Measurements from ENCODE around the gene SNRPD1. TPM values are rescaled to one million over a fixed set of nuclear protein-coding genes. Genes with fewer than 3 reads are reported as not detected.
"Not testable (repeated sequence)": the region's sequence is repeated elsewhere in the genome, so short reads cannot be mapped to it uniquely, and the experiment has no call there.

The SNRPD1 gene
- total and polyA plus RNA-seq, 2 donors (not counting 3 experiments of a cell fraction or from before 2014, with no cell fraction given) = 16.6 to 97.3 TPM

DNA sequence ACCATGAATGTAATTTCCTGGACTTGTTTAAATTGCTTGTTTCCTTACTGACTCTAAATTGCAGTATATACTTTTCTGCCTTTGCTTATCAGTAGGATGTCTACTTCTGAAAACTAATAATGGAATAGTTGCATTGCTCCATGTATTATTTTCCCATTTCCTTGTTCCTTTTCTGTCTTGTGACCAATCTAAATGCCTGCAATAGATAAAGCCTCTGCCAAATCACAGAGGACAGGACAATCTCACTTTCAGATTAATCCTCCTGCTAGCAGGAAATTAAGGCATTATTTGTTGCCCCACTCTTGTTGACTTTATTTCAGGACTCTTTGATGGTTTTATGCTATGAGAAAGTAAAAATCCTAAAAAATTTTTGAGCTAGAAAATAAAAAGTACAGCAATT is 6.9 kb upstream of the SNRPD1 start:
- H3K36me3 ChIP-seq (ENCODE audit: control insufficient read depth in 2 of 2, extremely low read depth in 1 of 2, insufficient read depth in 2 of 2, low read length in 2 of 2) = no peaks in the 10 kb centered on the region
- no peaks in the 10 kb centered on the region for H3K79me2 ChIP-seq (ENCODE audit: control insufficient read depth, insufficient read depth, low read length)
- no peak overlapping the region for H3K9ac ChIP-seq (replicated peaks; ENCODE audit: extremely low read depth, insufficient read depth, low read length)
- no peaks in the 10 kb centered on the region for H3K27me3 ChIP-seq (ENCODE audit: control insufficient read depth in 2 of 2, insufficient read depth in 2 of 2, low read length in 2 of 2)
- H4K20me1 ChIP-seq (replicated peaks; ENCODE audit: control insufficient read depth, extremely low read depth, insufficient read depth, low read length) = no peaks in the 10 kb centered on the region
- no peaks in the 10 kb centered on the region for H3K4me1 ChIP-seq (ENCODE audit: control insufficient read depth, extremely low read depth, insufficient read depth, low read length)
- no TSS peak for BruUV-seq (replicated peaks)
- dilution Hi-C loops (cut with MboI; ENCODE audit: extremely low pct_ligation_motif_present, low sequenced_read_pairs) (no loop called here), intact Hi-C loops (cut with micrococcal nuclease) (no loop called here)
- POLR2A ChIA-PET = no interaction called here
- H3K9me3 ChIP-seq (replicated peaks; ENCODE audit: control insufficient read depth, insufficient read depth, low read length) = no peaks in the 10 kb centered on the region
- FAIRE-seq = peak; percentile 8
- CTCF ChIA-PET = interaction anchor here (1.5 kb wide), 1 partner anchor 116 kb away, joined by 5 read pairs; no protein-coding TSS in a partner anchor
- H3K27ac ChIP-seq (ENCODE audit: insufficient read depth, low read depth, low read length) = no peak overlapping the region
- no peak for DNase-seq (ENCODE audit: low read depth, low spot score)
- H3K4me2 ChIP-seq (ENCODE audit: insufficient read depth, low read length) = no peak overlapping the region
- TF ChIP-seq EZH2 (IDR thresholded peaks at IDR 0.05; ENCODE audit: borderline replicate concordance, low read depth, low read length, severe bottlenecking) (no peak), POLR2AphosphoS5 (IDR thresholded peaks at IDR 0.05; ENCODE audit: insufficient read depth, low read depth, low read length) (no peak), FOS (IDR thresholded peaks at IDR 0.05; ENCODE audit: borderline replicate concordance, insufficient read depth, low read length) (no peak), GATA2 (IDR thresholded peaks at IDR 0.05; ENCODE audit: insufficient read depth, insufficient read length, low read depth, low read length) (no peak), MYC (IDR thresholded peaks at IDR 0.05; ENCODE audit: low read depth, low read length) (no peak), JUN (IDR thresholded peaks at IDR 0.05; ENCODE audit: borderline replicate concordance, insufficient read depth, insufficient read length, low read depth) (no peak), POLR2A (IDR thresholded peaks at IDR 0.05; ENCODE audit: low read depth, low read length) (no peak)
- TF ChIP-seq, protein P1, sequence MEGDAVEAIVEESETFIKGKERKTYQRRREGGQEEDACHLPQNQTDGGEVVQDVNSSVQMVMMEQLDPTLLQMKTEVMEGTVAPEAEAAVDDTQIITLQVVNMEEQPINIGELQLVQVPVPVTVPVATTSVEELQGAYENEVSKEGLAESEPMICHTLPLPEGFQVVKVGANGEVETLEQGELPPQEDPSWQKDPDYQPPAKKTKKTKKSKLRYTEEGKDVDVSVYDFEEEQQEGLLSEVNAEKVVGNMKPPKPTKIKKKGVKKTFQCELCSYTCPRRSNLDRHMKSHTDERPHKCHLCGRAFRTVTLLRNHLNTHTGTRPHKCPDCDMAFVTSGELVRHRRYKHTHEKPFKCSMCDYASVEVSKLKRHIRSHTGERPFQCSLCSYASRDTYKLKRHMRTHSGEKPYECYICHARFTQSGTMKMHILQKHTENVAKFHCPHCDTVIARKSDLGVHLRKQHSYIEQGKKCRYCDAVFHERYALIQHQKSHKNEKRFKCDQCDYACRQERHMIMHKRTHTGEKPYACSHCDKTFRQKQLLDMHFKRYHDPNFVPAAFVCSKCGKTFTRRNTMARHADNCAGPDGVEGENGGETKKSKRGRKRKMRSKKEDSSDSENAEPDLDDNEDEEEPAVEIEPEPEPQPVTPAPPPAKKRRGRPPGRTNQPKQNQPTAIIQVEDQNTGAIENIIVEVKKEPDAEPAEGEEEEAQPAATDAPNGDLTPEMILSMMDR (IDR thresholded peaks at IDR 0.05; ENCODE audit: extremely low read depth in 1 of 2, insufficient read depth in 1 of 2, low read depth in 1 of 2, low read length in 2 of 2) = no peak
- TF ChIP-seq, protein P2, sequence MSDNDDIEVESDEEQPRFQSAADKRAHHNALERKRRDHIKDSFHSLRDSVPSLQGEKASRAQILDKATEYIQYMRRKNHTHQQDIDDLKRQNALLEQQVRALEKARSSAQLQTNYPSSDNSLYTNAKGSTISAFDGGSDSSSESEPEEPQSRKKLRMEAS (IDR thresholded peaks at IDR 0.05; ENCODE audit: insufficient read depth, insufficient read length) = no peak
- no peak overlapping the region for H3K4me3 ChIP-seq (replicated peaks in 1 of 3; ENCODE audit: insufficient read depth in 1 of 3, low read depth in 1 of 3, low read length in 3 of 3)
- H3K9me1 ChIP-seq (replicated peaks; ENCODE audit: control insufficient read depth, extremely low read depth, insufficient read depth, low read length) = no peaks in the 10 kb centered on the region
- H2AFZ ChIP-seq (ENCODE audit: low read depth, low read length) = peak overlapping the region; percentile 8

DNA sequence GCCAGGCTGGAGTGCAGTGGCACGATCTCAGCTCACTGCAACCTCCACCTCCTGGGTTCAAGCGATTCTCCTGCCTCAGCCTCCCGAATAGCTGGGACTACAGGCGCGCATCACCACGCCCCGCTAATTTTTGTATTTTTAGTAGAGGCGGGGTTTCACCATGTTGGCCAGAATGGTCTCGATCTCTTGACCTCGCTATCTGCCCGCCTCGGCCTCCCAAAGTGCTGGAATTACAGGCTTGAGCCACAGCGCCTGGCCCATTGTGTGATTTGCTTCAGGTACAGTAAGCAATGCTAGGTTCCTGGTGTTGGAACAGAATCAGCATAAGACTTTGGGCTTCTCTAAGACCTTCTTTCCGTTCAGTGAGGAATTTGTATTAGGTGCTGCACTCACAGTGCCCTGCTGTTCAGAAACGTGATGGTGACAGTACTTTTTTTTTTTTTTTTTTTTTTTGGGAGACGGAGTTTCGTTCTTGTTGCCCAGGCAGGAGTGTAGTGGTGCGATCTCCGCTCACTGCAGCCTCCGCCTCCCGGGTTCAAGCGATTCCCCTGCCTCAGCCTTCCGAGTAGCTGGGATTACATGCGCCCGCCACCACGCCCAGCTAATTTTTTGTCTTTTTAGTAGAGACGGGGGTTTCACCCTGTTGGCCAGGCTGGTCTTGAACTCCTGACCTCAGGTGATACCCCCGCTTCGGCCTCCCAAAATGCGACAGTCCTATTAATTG is 551 bp upstream of the SNRPD1 start:
- intact Hi-C loops (cut with micrococcal nuclease) = loop anchor here (1.0 to 2.0 kb wide), 3 partner anchors 11 to 129 kb away; partner anchors contain the start of genes ABHD3, ESCO1 and MIB1
- FAIRE-seq; H3K9ac ChIP-seq (replicated peaks; ENCODE audit: extremely low read depth, insufficient read depth, low read length); H3K9me3 ChIP-seq (replicated peaks; ENCODE audit: control insufficient read depth, insufficient read depth, low read length); BruUV-seq (replicated peaks); H4K20me1 ChIP-seq (replicated peaks; ENCODE audit: control insufficient read depth, extremely low read depth, insufficient read depth, low read length); dilution Hi-C loops (cut with MboI; ENCODE audit: extremely low pct_ligation_motif_present, low sequenced_read_pairs); H3K27ac ChIP-seq (ENCODE audit: insufficient read depth, low read depth, low read length); H3K27me3 ChIP-seq (ENCODE audit: control insufficient read depth in 2 of 2, insufficient read depth in 2 of 2, low read length in 2 of 2); H3K36me3 ChIP-seq (ENCODE audit: control insufficient read depth in 2 of 2, extremely low read depth in 1 of 2, insufficient read depth in 2 of 2, low read length in 2 of 2); DNase-seq (ENCODE audit: low read depth, low spot score); H3K9me1 ChIP-seq (replicated peaks; ENCODE audit: control insufficient read depth, extremely low read depth, insufficient read depth, low read length): not testable (repeated sequence)
- peak overlapping the region in 2 of 3 experiments; percentile 5 to 57 for H3K4me3 ChIP-seq (replicated peaks in 1 of 3; ENCODE audit: insufficient read depth in 1 of 3, low read depth in 1 of 3, low read length in 3 of 3)
- CTCF ChIA-PET = interaction anchor here (1.0 to 5.7 kb wide), 7 partner anchors 9 to 420 kb away, joined by 3 to 55 read pairs (median 3); partner anchors contain the start of gene ESCO1
- peak overlapping the region; percentile 23 for H3K4me2 ChIP-seq (ENCODE audit: insufficient read depth, low read length)
- peak overlapping the region; percentile 65 for H2AFZ ChIP-seq (ENCODE audit: low read depth, low read length)
- POLR2A ChIA-PET = interaction anchor here (1.4 to 1.6 kb wide), 3 partner anchors 10 to 129 kb away, joined by 3 to 8 read pairs (median 5); partner anchors contain the start of genes ESCO1 and MIB1
- H3K79me2 ChIP-seq (ENCODE audit: control insufficient read depth, insufficient read depth, low read length) = peaks cover 42% of the 10 kb centered on the region
- H3K4me1 ChIP-seq (ENCODE audit: control insufficient read depth, extremely low read depth, insufficient read depth, low read length) = peaks cover 20% of the 10 kb centered on the region

All from endothelial cell of umbilical vein (primary cell).